ENCODE results near the gene YWHAG.

DNA sequence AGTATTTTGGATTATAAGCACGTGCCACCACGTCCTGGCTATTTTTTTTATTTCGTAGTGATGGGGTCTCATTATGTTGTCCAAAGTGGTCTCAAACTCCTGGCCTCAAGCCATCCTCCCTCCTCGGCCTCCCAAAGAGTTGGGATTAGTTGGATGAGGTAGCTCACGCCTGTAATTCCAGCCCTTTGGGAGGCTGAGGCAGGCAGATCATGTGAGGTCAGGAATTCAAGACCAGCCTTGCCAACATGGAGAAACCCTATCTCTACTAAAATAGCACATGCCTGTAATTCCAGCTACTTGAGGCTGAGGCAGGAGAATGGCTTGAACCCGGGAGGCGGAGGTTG, 21.8 kb upstream of the YWHAG start:
- TF ChIP-seq, protein P1, sequence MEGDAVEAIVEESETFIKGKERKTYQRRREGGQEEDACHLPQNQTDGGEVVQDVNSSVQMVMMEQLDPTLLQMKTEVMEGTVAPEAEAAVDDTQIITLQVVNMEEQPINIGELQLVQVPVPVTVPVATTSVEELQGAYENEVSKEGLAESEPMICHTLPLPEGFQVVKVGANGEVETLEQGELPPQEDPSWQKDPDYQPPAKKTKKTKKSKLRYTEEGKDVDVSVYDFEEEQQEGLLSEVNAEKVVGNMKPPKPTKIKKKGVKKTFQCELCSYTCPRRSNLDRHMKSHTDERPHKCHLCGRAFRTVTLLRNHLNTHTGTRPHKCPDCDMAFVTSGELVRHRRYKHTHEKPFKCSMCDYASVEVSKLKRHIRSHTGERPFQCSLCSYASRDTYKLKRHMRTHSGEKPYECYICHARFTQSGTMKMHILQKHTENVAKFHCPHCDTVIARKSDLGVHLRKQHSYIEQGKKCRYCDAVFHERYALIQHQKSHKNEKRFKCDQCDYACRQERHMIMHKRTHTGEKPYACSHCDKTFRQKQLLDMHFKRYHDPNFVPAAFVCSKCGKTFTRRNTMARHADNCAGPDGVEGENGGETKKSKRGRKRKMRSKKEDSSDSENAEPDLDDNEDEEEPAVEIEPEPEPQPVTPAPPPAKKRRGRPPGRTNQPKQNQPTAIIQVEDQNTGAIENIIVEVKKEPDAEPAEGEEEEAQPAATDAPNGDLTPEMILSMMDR (IDR thresholded peaks at IDR 0.05) = no peak
- no peak for TF ChIP-seq EZH2 (IDR thresholded peaks at IDR 0.05)

All from neural progenitor cell (in vitro differentiated cells).